GM19372 (cell line): Measurements from ENCODE around the gene UVRAG.

ENCODE experiments used
- ATAC-seq: cut with Tn5 transposase; IDR thresholded peaks from one replicate; pipeline ENCODE4 v1.9.1; 2021; ENCODE audit warnings: mild to moderate bottlenecking, low read depth, moderate library complexity; ENCODE audit not compliant: unreplicated experiment

Gene UVRAG

DNA sequence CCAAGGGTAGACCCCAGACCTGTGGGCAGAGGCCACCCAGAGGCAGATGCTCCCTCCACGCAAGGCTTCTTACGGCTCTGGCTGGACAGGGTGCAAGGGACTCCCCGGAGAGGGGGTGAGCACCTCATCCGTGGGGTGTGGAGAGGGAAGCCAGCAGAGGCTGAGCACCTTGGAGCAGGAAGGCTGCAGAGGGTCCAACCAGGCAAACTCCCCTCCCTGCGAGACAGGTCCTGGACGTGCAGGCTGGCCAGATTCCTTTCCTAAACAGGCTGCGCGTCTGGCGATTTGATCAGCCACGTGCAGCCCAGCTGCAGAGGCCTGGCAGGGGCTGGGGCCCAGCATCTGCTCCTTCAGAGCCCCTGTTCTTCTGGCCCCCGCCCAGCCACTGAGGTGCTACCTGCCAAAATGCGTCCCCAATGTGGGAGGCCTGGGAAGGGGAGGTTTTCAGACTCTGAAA, 342.0 kb downstream of the UVRAG start:
- no peak for ATAC-seq

DNA sequence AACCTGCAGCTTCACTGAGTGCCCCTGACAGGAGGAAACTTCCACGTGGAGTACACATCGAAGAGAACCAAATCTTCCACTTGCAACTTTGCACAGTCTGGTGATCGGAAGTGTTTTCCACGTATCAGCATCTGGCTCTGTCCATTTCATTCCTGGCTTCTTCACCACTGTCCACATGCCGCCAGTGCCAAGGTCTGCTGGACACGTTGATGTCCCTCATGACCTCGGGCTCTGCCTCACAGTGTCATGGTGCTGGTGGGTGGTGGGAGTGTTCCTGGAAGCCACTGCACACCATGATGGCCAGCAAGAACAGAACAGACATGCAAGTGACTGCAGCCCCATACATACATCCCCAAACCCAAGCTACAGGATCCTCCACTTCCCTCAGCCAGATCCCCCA, 342.9 kb downstream of the UVRAG start:
- ATAC-seq, result no peak

GRCh38 chr11:76158394-76159302, 343.6 kb downstream of the UVRAG start:
- ATAC-seq, result no peak

DNA sequence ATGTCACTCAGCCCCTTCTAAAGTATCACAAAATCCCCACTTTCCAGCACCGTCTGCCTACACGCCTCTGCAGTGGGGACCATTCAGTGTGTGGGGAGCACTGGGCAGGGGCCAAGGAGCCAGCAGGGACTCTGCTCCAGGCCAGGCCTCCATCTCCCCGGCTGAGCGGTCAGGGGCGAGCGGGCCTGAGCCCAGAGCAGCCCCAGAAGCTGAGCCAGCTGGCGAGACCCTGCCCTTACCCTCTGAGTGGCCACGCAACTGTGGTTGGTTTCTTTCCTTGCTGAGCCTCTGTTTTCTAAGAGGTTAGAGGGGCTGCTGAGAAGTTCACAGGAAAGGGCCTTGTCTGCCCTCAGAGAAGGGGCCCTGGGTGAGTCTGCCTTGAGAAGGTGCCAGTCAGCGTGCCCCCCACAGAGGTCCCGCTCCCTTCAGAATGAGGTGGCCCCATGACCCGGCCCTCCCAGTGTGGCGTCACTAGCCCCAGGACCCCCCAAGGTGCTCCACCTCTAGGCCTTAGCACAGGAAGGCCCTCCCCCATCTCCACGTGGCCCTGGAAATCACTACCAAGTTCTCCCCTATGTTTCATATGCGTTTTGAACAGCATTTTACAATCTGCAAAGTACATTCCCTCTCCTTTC, 344.4 kb downstream of the UVRAG start:
- ATAC-seq, result no peak

- ATAC-seq, result no peak
These were observed 345.1 kb downstream of the UVRAG start for GRCh38 chr11:76159983-76160661.

DNA sequence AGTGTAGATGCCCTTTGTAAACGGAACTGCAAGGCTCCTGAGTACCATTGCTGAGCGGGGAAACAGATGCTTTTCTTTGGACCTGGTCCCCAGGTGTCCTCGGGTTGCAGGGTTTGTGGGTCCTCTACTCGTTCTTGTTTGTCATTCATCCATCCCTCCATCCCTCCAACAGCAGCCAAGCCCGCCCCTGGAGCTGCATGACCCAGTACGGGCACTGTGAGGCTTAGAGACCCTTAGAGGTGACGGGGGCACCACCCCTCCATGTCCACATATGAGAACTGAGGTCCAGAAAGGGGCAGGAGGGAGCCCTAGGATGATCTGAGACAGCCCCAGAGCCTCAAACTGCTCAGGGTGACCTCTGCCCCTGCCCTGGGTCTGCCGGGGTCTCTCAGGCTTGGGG, 345.8 kb downstream of the UVRAG start:
- ATAC-seq, result no peak

DNA sequence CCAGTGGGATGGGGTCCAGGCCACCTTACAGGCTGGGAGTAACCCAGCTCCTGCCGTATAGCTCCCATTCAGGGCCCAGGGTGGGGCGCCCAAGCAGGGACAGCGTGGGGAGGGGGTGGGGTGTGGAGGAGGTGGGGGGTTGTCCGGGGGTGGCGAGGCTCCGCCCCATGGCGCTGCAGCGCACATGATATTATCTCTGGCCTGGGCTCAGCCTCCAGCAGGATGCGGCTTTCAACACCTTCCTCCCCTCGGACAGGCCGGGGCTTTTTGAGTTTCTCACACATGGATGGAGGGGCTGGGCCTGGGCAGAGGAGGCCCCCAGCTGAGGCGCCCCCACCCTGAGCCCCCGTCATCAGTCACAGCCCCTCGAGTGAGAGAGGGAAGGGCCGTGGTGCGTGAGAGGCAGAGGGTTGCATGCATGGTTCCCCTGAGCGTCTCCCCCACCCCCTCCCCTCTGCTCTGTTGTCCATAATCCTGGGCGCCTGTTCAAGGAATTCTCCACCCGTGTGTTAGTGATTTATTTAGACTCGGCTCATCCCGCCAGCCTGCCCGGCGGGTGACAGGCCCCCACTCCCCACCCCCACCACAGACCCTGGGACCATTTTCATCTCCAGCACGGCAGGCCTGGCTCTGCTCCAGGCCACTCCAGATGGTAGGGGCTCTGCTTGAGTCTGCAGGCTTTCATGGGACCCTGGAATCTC, 346.4 kb downstream of the UVRAG start:
- no peak for ATAC-seq

GRCh38 chr11:76162336-76163288, 347.6 kb downstream of the UVRAG start:
- ATAC-seq, result no peak

DNA sequence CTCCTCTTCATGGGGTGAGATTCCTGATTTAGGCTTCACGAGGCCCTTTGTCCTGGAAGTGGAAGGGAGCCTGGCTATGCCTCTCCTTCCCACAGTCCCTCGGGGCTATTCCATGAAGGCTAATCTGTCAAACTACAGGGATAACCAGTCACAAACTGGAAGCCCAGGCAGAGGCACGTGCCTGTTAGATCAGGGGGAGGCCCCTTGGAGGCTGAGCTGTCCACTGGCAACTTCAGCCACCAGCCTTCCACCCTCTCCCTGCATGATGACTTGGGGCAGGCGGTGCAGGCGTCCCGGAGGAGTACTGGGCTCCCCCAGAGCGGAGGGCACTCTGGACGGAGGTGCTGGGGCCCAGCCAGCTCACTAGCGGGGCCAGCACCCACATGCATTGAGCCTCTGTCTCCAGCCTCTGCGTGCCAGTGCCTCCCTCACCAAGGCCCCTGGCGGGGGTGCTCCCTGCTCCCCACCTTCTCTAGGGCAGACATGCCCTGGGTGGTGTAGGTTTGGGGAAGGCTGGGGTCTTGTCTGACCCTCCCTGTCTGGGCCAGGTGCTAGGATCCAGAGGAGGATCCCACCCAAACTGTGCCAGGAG, 348.4 kb downstream of the UVRAG start:
- ATAC-seq, result no peak

- ATAC-seq, result no peak
These were observed 349.1 kb downstream of the UVRAG start for GRCh38 chr11:76164081-76164480.

GRCh38 chr11:76164861-76165751, 350.1 kb downstream of the UVRAG start:
- ATAC-seq, result no peak

DNA sequence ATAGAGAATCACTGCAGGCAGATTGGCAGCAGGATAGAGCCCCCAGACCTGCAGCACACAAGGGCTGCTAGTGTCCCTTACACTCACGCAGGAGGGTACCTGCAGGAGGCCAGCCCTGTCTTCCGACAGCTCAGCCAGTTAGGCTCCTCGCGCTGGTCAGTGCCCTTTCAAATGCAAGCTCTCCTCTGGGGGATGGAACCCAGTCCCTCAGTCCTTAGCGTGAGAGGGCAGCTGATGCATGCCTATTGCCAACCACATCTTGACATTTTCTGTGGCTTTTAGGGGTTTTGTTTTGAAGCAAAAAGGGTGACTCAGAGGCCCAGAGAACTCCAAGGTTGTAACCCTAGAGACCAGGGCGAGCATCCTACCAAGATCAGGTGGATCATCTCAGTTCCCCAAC, 351.3 kb downstream of the UVRAG start:
- ATAC-seq, result no peak

GRCh38 chr11:76167590-76167989, 352.6 kb downstream of the UVRAG start:
- ATAC-seq, result no peak

DNA sequence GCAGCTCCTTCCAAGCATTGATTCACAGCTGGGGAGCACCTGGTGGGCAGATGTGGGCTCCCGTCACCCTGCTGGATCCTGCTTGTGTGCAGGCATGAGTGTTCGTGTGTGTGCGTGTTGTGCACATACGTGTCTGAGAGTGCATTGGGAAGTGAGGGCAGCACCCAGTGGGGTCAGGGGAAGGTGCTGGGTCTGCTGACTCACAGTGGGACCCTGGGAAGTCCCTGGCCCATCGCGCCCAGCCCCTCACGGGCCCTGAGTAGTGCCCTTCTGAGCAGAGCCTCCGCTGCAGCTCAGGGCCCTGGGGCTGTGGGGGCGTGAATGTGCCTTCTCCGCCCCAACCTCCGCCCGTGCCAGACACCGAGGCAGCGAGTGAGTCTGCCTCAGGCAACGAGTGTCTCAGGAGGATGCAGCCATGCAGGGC, 354.5 kb downstream of the UVRAG start:
- no peak for ATAC-seq

GRCh38 chr11:76170468-76170867, 355.5 kb downstream of the UVRAG start:
- no peak for ATAC-seq

DNA sequence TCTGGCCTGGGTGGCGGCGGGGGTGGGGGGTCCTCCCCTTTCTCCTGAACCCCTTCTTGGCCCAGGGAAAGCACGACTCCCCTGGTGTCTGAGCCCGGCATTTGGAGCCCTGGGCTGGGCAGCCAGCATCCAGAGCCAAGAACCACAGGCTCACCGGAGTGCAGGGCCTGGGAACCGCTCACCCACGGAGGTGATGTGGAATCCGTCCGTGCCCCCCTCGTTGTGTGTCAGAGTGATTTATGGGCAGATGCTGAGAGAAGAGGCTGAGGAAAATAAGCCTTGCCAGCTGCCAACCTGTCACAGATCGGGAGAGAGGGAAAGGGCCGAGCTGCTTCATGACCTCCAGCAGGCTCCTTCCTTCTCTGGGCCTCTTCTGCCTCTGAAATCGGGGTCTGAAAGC, 357.6 kb downstream of the UVRAG start:
- no peak for ATAC-seq

DNA sequence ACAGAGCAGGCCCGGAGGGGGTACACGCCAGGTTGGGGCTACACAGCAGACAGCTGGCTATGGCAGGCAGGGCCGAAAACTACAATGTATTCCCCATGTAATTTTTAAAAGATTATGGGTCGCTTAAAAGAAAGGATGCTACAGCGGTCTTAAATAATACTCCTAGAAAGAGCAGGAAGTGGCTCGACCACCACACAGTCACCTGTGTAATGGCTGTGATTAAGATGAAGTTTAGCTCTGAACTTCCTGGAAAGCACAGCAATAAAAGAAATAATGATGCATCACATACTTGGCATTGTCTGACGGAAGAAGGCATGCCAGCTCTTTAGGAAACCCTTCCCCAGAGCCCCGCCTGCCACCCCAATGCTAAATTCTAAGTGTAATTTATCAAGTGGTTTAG, 358.7 kb downstream of the UVRAG start:
- no peak for ATAC-seq

DNA sequence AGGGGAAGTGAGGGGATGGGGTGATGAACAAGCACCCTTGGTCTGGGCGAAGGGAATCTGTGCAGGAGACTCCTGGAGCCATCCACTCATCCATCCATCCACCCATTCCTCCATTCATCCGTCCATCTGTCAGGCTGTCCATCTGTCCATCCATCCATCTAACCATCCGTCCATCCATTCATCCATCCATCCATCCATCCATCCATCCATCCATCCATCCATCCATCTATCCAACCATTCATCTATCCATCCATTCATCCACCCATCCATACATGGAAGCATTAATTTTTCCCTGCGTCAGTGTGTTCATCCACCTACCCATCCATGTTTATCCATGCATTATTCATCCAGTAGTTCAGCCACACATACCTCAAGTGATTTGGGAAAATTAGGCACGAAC, 359.3 kb downstream of the UVRAG start:
- no peak for ATAC-seq
